Coronary artery (tissue), 2 donors: Measurements from ENCODE around the gene RBM33.

Experiments used
- DNase-seq: peaks from one replicate; pipeline ENCODE4 v3.0.0-alpha.2; 2017; ENCODE audit warnings: low spot score
- H3K27ac ChIP-seq, 2 donors: fragments of 200-600 bp; sonication (generic); one replicate each; pipeline ENCODE4 v1.5.1; 2016 to 2019
- H3K4me3 ChIP-seq: fragments of 200-600 bp; sonication (generic); 2 replicates; pipeline ENCODE4 v1.5.1; 2016; ENCODE audit warnings: mild to moderate bottlenecking, moderate library complexity
- CTCF ChIP-seq: fragments of 200-600 bp; sonication (generic); IDR thresholded peaks from one replicate; pipeline ENCODE4 v1.5.1; 2019; ENCODE audit warnings: antibody characterized with exemption

RBM33 gene

GRCh38 chr7:155644178-155644970, at the start of gene RBM33:
Gene RBM33 (plus strand): TSS chr7:155644661. CDS start chr7:155644877, 216 bp downstream.
- H3K4me3 ChIP-seq = peak within 1 kb of the TSS; percentile 96
- peak; percentile 81 for DNase-seq
- TF ChIP-seq CTCF = no peak
- peak within 1 kb of the TSS; percentile 95 to 98 for H3K27ac ChIP-seq

GRCh38 chr7:155594961-155595366, 49.5 kb upstream of the RBM33 start:
- Histone ChIP-seq H3K27ac (no peak overlapping the region), H3K4me3 (no peak overlapping the region)
- DNase-seq = peak; percentile 47
- TF ChIP-seq CTCF = no peak

GRCh38 chr7:155597753-155598140, 46.7 kb upstream of the RBM33 start:
- no peak overlapping the region for H3K27ac ChIP-seq
- no peak for TF ChIP-seq CTCF
- DNase-seq = no peak
- H3K4me3 ChIP-seq = no peak overlapping the region

- peak; percentile 49 for DNase-seq
- peak; percentile 74 for TF ChIP-seq CTCF
Measured at GRCh38 chr7:155598810-155599210, 45.7 kb upstream of the RBM33 start.

GRCh38 chr7:155602156-155602555, 42.3 kb upstream of the RBM33 start:
- TF ChIP-seq CTCF = no peak
- no peak overlapping the region for H3K4me3 ChIP-seq
- DNase-seq = no peak
- no peak overlapping the region for H3K27ac ChIP-seq

More at GRCh38 chr7:155598810-155599210, 45.7 kb upstream of the RBM33 start:
- Histone ChIP-seq H3K4me3 (no peak overlapping the region), H3K27ac (no peak overlapping the region)

- peak; percentile 68 for DNase-seq
- no peak for TF ChIP-seq CTCF
- no peak overlapping the region for H3K27ac ChIP-seq
- no peak overlapping the region for H3K4me3 ChIP-seq
Measured at GRCh38 chr7:155602750-155603149, 41.7 kb upstream of the RBM33 start.
